ENCODE data around the gene AGFG2.
A peak's percentile ranks its signal among the peaks of the same experiment; 100 is the strongest.
"Not testable (repeated sequence)": the region's sequence is repeated elsewhere in the genome, so short reads cannot be mapped to it uniquely, and the experiment has no call there.

The AGFG2 gene

DNA sequence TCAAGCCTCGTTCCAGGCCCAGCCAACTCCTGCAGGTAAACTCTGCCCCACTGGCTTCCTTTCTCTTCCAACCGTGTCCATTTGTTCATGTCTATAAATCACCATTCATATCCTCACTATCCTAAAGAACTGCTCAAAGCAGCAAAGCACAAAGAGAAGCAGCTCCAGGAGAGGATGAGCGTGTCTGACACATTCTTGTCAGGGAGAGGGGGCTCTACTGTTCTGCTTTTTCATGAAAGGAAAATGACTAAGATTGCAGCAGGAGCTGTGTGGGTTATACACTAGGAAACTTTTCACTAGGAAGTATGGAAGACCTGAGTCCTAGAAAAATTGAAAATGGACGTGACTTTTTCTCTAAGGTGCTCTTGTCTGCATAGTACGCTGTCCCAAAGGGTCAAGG, 16.7 kb downstream of the AGFG2 start:
- no peak for DNase-seq

DNA sequence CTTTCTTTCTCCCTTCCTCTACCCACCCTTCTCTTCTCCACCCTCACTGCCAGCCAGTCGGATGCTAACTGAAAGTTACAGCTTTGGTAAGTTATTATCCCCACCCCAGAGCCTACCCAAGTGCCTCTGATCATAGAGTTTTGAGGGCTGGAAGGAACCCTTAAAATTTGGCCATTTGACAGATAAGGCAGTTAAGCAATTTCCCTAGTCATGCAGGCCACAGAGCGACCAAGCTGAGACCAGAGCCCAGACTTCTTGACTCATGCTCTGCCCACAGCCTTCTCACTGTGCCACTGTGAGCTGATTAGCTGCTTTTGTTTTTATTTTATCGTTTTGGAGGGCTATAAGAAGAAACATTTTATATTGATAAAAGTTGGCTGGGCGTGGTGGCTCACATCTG, 17.5 kb downstream of the AGFG2 start:
- DNase-seq, result no peak

DNA sequence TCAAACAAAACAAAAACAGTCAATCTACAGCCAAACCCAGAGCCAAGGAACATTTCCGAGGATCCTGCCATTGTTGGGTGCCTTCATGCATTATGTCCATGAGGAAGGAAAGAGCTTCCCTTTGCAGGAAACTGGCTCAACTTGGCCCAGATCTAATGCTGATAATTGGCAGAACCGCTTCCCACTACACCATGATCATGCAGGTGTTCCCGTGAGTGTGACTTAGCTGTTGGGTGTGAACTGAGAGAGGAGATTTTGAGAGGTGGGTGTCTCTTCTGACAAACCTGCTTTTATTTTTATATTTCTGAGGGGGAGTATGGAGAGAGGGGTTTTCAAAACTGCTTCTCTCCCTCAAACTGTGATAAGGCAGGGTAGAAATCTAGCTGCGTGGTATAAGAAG, 20.1 kb downstream of the AGFG2 start:
- DNase-seq, result no peak

DNA sequence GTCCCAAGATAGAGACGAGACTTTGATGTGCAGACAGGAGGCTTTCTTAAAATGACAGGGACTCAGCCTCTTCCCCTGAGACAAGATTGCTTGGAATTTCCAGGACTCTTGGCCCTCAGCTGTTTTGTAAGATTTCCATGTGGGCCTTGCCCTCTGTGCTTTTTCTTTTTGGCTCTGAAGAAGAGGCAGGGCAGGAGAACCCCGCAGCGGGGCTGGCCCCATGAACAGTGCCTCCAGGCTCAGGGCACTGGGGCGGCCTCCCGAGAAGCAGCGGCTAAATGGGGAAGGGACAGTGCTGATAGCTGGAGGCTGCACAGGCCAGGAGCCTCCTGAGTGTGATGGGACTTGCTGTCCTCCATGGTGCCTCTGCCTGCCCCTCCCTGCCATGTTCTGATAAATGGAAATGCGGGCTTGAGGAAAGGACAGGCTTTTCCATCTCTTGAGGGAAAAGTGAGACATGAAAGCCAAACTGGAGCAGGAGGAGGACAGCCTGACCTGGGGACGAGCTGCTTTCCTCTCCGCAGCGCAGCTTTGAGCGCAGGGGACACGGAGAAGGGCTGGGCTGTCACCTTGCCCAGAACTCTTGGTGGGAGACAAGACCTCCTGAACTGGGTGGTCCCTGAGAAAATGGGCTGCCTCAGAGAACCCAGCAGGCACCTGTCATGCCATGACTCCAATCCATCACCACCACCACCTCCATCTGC, 22.6 kb downstream of the AGFG2 start:
- DNase-seq, result no peak

DNA sequence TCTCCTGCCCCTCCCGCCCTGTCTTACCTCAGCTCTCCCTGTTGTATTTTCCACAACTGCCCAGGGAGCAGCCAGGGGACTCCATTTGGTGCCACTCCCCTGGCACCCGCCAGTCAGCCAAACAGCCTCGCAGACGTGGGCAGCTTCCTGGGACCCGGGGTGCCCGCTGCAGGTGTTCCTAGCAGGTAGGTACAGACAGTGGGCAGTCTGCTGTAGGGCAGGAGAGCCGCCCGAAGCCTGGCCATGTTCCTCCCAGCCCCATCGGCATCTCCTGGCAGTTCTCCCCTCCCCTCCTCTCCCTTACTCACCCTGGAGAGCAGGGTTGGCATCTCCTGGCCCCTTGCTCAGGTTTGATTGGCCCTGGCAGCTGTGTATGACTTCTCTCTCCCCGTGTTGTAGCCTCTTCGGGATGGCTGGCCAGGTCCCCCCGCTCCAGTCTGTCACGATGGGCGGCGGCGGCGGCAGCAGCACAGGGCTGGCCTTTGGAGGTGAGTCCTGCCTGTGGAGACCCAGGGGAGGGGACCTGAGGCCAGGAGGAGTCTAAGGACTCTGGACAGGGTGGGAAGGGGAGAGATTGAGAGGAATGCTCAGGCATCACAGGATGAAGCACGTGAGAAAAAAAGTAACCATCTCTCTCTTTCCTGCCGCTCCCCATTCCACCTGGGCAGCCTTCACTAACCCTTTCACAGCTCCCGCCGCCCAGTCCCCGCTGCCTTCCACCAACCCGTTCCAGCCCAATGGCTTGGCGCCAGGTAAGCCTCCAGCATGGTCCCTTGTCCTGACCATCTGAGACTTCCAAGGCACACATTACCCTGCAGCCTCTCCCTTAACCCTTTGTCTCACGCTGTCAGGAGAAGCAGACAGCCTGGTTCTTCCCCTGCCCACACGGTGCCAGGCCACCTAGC, 23.4 kb downstream of the AGFG2 start:
- DNase-seq, result no peak

DNA sequence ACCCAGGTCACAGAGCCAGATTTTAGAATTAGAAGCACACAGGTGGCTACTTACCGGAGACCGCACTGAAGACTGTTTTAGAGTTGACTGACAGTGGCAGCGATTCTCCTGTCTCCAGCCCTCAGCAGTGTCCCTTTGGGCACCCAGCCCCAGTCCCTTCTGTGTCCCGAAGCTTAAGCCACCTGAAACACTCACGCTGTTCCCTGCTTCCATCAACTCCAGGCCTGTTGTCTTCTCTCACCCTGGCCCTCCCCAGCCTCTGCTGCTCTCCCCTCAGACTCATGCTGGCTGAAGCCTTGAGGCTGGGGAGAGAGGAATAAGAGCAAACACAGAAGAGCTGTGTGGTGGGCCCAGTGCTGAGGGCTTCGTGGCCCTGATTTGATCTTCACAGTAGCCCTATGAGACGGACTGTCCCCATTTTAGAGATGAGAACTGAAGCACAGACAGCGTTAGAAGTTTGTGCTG, 24.1 kb downstream of the AGFG2 start:
- no peak for DNase-seq

DNA sequence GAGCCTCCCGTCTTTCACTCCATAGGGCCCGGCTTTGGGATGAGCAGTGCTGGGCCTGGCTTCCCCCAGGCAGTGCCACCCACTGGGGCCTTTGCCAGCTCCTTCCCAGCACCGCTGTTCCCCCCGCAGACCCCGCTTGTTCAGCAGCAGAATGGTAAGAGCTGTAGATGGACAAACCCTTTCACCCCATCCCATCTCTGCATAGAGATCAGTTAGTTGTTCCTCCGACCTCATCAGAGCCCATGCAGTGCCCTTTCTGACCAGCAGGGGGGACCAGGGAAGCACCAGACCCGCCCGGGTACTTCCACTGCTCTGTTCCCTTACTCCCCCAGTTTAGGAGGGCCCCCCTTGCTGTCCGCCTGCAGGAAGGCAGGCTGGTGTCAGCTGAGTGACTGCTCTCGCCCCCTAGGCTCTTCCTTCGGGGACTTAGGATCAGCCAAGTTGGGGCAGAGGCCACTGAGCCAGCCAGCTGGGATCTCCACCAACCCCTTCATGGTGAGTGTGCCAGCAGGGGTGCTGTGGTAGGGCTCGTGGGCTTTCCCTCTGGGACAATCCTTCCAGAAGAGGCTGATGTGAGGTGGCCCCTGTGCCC, 24.9 kb downstream of the AGFG2 start:
- DNase-seq, result peak; percentile 63

DNA sequence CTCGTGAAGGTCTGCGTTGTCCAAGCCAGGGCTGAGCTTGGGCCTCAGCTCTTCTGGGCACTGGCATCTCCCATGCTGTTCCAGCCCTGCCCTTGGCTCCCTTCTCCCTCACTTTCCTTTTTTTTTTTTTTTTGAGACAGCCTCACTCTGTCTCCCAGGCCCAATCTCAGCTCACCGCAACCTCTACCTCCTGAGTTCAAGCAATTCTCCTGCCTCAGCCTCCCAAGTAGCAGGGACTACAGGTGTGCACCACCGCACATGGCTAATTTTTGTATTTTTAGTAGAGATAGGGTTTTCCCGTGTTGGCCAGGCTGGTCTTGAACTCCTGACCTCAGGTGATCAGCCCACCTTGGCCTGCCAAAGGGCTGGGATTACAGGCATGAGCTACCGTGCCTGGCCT, 25.4 kb downstream of the AGFG2 start:
- not testable (repeated sequence) for DNase-seq

DNA sequence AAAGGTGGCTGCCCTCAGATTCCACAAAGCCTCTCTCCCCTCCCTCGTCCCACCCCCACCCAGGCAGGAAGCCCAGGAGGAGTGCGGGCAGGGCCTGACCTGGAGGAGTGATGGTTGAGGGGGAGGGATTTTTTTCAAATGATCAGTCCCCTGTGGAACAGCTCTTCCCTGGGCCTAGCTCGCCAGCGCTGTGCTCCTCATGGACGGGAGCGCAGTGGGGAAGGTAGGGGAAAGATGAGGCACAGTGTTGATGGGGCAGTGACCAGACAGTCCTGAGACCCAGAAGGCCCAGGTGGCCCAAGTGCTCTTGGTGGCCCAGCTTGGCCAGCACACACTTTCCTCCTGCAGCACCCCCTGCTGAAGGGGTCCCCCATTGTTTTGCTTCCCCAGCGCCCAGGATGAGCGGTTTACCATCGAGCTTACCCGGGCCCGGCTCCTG, 26.1 kb downstream of the AGFG2 start:
- no peak for DNase-seq

DNA sequence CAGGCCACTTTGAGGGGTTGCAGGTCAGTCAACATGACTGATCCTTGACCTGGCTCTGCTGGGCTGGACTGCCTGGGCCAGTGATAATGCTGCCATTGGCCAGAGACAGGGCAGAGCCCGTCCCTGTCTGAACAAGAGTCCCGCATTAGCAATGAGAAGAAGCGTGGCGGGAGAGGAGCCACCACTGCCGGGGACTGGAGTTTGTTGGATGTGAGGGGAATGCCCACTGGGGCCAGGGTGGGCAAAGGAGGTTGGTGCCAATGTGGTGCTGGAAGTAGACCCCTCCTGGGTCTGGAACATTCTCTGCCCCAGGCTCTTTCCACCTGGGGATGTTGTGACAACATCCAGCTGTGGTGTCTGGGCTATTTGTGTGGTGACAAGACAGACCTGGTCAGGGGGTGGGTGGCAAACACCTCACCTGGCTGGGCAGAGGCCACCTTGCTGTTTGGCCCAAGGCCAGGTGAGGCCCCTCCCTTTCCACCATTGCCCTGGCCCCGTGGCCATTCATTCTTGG, 27.1 kb downstream of the AGFG2 start:
- no peak for DNase-seq

DNA sequence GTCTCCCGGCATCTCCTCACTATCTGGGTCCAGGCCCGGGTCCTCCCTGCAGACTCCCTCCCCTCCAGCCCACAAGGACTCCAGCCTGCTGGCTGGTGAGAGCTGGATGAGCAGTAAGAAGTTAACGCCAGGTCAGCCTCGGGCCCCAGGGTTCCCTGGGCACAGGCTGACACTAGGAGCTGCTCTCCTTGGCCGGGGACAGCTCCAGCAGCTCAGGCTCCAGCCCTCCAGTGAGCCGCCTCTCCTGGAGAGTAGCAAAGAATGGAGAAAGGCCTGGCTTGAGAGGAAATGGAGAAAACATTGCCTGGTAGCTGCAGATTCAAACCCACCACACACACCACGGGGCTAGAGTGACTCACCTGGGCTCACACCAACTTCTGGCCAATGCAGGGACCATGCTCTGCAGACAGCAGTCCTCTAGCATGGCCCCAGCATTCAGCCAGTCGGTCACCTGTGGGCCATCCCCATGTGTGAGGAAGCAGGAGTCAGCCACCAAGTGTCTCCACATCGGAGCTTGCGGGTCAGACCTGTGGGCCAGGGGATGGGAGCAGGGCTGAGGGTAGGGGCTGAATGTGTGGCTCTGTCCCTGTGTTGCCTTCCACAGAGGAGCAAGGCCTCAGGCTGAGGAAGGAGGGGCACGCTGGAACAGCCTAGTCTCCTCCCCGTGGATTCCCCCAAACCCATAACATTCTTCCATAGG, 28.2 kb downstream of the AGFG2 start:
- DNase-seq, result no peak

DNA sequence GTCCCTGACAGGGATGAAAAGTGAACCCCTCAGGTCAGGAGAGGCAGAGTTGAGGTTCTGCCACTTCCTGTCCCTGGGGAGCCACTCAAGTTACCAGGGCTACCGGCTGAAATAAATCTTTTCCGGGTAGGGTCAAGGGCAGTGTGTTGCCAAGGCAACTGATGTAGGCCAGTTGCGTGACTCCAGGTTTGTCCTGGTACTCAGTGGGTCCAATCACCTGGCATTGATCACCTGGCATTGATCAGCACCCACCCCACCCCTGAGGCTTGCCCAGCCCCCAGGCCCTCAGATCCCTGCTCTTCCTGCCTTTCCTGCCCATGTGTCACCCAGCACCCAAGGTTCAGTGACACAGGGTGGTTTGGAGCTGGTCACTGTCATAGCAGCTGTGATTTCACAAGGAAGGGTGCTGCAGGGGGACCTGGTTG, 28.8 kb downstream of the AGFG2 start:
- DNase-seq, result peak; percentile 43

DNA sequence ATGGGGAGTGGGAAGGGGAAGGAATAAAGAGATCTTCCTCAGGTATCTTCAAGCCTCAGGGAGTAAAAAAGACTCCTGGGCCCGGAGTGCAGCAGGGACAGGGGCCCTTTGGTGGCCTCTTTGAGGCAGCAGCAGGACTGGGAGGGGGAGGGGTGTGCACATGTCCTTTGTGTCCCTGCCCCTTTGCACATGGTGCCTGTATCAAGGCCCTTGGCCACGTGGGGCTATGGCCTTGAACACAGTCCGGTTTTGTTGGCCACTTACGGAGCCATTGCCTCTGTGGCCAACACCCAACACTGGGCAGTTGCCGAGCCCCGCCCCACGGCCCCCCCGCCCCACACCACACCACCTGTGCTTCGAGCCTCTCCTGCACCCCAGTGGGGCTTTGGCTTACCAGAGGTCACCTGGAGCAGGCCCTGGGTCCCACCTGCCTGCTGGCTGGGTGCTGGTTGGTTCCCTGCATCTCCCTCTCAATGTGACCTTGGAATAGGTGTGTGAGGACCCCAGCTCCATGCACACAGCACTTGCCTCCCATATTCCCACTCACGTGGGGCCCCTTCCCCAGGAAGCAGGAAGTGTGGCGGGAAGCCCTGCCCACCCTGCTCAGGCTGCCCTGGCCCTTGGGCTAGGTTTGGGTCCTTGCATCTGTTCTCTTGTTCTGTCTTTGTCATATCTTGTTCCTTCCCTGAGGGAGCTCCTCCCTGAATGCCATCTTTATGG, 29.3 kb downstream of the AGFG2 start:
- DNase-seq, result peak; percentile 17

DNA sequence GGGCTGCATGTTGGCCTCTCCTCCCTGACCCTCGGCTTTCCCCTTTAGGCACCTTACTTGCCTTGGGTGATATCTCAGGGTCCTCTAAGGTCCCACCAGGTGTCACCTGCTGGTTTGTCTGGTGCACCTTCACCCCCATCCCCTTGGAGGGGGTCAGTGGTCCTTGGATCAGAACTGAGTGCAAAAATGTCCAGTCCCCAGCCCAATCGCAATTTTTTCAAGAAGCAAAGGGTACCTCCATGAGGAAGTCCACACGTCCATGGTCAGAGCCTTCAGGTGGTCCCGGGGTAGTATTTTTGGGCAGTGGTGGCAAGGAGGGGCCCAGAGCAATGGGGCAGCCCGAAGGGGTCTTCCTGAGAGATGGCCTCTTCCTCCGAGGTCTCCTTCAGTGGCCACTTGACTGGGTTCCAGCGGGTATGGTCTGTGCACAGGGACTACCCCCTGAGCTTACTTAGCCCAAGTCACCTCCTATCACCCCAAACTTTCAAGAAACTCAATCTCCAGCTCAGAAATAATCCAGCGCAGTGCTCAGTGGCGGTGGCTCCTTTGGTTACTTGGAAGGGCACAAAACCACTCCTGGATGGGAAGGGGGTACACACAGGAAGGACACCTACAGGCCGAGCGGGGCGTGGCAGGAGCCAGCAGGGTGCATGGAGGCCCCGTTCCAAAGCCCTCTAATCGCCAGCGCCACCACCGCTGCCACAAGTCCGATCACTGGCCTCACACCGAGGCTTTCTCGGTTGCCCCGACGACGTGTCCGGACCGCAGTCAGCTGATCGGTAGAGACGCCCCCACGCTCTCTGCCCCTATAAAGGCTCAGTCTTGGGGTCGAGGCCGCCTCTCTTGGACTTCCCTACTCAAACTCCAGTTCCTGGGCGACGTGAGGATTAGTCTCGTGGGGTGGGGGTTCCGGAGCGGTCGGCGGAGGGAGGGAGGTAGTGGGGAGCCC, 30.2 kb downstream of the AGFG2 start:
- DNase-seq, result peak; percentile 76

DNA sequence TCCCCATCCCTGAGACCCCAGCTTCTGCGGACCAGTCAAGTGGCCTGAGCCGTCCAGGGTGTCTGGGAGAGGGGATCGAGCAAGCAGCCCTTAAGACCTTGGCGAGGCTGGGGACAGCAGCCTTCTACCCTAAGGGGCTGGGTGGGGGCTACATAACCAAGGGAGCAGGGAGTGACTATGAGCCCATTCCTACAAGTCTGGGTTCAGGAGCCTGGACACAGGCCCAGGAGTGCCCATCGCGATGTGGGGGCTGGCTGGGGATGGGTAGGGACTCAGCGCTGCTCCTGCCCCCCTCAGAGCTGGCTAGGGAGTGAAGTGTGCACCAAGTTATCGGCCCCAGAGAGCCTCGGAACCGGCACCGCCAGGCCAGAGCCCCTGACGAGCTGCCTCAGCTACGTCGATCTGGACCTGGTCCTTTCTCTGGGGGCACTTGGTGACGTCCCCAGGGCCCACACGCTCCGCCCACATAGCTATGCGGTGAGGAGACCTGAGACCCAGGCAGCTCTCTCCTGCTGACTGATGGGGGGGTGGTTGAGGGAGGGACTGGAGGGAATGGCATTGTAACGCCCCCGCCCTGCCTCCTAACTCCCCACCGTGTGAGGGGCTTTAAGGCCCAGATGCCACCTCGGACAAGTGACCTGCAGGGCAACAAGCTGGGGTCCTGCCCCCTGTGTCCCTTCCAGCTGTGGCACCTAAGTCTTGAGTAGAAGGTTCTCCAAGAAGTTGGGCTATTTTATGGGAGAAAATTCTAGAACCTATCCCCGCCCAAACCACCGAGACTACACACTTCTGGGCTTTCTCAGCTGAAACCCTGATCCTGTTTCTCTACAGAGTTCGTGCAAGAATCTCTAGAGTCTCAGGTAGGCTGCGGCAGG, 32.2 kb downstream of the AGFG2 start:
- peak; percentile 41 for DNase-seq

DNA sequence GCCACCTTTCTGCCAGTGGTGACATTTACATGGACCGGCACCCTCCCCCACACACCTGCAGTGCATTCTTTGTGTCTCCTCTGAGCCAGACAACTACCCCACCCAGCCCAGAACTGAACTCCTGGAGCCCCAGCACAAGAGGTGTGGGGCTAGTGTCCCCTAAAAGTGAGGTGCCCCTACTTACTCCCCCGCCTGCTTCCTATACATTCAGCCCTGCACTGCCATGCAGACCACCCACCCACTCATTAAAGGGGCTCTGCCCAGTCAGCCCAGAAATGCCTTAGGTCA, 32.8 kb downstream of the AGFG2 start:
- DNase-seq, result no peak

DNA sequence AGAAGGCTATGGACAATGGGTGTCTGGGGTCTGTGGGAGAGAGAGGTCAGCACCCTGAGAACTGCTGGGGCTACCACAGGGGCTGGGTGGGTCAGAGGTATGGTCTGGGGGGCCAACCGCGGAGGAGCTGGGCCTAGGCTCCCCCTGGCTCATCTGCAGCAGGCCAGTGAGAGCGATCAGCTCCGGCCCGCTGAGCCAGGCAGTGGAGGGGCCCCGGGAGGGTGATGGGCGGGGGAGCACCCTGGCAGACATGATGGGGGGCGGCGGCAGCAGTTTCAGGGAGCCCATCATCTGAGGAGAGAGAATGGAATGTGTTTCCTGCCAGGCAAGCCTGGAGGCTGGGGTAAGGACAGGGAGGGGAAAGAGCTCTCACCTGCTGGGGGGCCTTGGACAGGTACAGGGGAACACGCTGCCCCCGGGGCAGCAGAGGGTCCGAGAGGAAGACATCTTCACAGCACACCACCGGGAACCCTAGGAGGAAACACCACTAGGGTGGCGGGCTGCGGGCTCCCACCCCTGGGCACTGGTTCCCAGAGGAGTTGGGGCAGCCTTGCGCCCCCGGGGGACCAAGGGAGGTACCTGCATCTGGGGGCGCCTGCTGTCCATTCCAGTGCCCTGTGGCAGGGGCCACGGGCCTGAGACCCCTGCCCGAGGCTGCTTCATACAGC, 33.4 kb downstream of the AGFG2 start:
- DNase-seq, result no peak

DNA sequence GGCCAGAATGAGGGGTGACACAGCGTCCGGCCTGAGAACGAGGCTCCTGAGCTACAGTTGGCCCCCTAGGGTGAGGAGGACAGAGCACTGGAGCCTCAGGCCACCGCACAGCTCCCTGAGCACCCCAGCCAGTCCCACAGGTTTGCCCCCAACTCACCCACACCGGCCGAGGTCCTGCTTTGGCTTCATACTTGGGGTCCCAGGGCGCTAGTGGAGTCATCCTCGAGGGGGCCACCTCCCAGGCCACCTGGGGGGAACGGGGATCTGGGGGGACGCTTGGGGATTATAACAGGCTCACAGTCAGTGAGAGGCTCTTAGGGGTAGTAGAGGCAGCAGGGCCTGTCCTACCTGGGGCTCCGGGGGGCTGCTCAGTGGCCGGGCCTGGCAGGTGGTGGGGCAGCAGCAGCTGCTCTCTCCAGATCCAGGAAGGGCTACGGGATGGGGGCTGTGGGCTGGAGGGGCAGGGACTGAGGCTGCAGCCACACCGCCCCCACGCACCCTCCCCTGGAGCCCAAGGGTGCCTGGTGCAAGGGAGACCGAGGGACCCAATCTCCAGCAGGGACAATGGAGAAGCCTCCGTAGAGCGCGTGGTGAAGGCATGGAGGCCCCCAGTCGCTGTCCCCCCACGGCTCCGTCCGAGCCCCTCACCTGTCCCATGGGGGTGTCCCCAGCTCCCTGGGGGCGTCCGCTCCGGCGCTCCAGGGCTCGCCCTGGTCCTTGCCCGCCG, 34.1 kb downstream of the AGFG2 start:
- no peak for DNase-seq
